Loucy (cell line): ENCODE data around the gene SPRR2E.

Experiments
- CTCF ChIP-seq: fragments of 200-600 bp; sonication (generic); conservative IDR thresholded peaks from 2 replicates; pipeline ENCODE4 v1.5.1; 2014; ENCODE audit warnings: mild to moderate bottlenecking, antibody characterized with exemption, low read length
- EZH2phosphoT487 ChIP-seq: fragments of 200-600 bp; IDR thresholded peaks from 2 replicates; pipeline ENCODE4 v1.6.1; 2018; ENCODE audit warnings: antibody characterized with exemption, mild to moderate bottlenecking, moderate library complexity, borderline replicate concordance

- TF ChIP-seq CTCF (no peak), EZH2phosphoT487 (no peak)
Observed at GRCh38 chr1:153133267-153133666, 38.9 kb upstream of the SPRR2E start.
